Astrocyte (in vitro differentiated cells and primary cell): ENCODE measurements around the gene RIN1.

Experiments used
- EZH2 ChIP-seq: IDR thresholded peaks from 2 replicates; pipeline ENCODE4 v1.6.1; 2012; ENCODE audit warnings: mild to moderate bottlenecking, low read length, inconsistent platforms; ENCODE audit not compliant: insufficient read depth
- TF ChIP-seq, protein P1 (sequence below): IDR thresholded peaks from 2 replicates; pipeline ENCODE4 v1.5.1; 2011; ENCODE audit warnings: low read depth, mild to moderate bottlenecking, inconsistent platforms, low read length, moderate library complexity; ENCODE audit not compliant: insufficient read depth

DNA sequence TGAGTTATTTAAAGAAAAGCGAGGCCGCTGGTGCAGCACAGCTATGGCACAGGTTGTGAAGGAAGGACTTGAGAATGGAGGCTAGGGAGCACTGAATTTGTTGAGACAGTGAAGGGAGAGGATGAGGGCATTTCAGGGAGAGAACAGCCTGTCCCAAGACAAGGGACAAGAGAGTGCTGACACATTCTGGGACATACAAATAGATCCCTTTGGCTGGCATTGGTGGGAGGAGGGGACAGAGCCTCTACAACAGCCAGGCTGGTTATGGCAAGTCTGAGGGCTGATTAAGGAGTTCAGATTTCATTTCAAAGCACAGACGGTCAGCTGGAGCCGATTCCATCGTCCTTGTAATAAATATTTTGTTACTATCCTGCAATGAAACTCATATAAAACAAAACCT lies 37.0 kb upstream of the RIN1 start:
- TF ChIP-seq, protein P1, sequence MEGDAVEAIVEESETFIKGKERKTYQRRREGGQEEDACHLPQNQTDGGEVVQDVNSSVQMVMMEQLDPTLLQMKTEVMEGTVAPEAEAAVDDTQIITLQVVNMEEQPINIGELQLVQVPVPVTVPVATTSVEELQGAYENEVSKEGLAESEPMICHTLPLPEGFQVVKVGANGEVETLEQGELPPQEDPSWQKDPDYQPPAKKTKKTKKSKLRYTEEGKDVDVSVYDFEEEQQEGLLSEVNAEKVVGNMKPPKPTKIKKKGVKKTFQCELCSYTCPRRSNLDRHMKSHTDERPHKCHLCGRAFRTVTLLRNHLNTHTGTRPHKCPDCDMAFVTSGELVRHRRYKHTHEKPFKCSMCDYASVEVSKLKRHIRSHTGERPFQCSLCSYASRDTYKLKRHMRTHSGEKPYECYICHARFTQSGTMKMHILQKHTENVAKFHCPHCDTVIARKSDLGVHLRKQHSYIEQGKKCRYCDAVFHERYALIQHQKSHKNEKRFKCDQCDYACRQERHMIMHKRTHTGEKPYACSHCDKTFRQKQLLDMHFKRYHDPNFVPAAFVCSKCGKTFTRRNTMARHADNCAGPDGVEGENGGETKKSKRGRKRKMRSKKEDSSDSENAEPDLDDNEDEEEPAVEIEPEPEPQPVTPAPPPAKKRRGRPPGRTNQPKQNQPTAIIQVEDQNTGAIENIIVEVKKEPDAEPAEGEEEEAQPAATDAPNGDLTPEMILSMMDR, result no peak
- no peak for TF ChIP-seq EZH2
